Ovary (tissue), 9 donors: Measurements from ENCODE around the gene LPAR2. TPM values are rescaled to one million over a fixed set of nuclear protein-coding genes. Genes with fewer than 3 reads are reported as not detected.

Source experiments
- DNase-seq, 5 donors: peaks; one replicate each; pipeline ENCODE4 v3.0.0-alpha.2; 2019 to 2020
- H3K27ac ChIP-seq, 2 donors: fragments of 200-600 bp; one replicate each; pipeline versions ENCODE4 v1.5.1 to v1.8.0; 2019 to 2022
- H3K27me3 ChIP-seq: fragments of 200-600 bp; one replicate; pipeline ENCODE4 v1.8.0; 2022
- H3K36me3 ChIP-seq: fragments of 200-600 bp; sonication (generic); one replicate; pipeline ENCODE4 v1.5.1; 2019
- H3K4me1 ChIP-seq: one replicate; pipeline ENCODE4 v1.8.1; 2013; ENCODE audit warnings: mild to moderate bottlenecking, moderate library complexity; ENCODE audit not compliant: insufficient read depth
- H3K4me3 ChIP-seq: fragments of 200-600 bp; sonication (generic); one replicate; pipeline ENCODE4 v1.5.1; 2017
- H3K9me3 ChIP-seq, 2 donors: fragments of 200-600 bp in 1 of 2; sonication (generic) in 1 of 2; one replicate each; pipeline versions ENCODE4 v1.5.1 to v1.8.1; 2013 to 2019; ENCODE audit warnings: mild to moderate bottlenecking in 1 of 2, moderate library complexity in 1 of 2
- EP300 ChIP-seq: sonication (generic); formaldehyde crosslinking; IDR thresholded peaks from one replicate; pipeline ENCODE4 v1.6.1; 2017; ENCODE audit warnings: antibody characterized with exemption
- POLR2A ChIP-seq: fragments of 450-650 bp; IDR thresholded peaks from one replicate; pipeline ENCODE4 v1.6.1; 2017; ENCODE audit warnings: antibody characterized with exemption, mild to moderate bottlenecking, moderate library complexity
- WGBS, 3 donors: extraction: QIAGEN DNeasy Blood & Tissue Kit in 1 of 3; methylation state at CpG; one replicate each; pipeline versions ENCODE4 v1.1.5 to v1.1.7; 2013 to 2017; 5-methylcytosine and 5-hydroxymethylcytosine counted together
- intact Hi-C, 4 donors: fragments of 100-400 bp; cut with DNase I; formaldehyde crosslinking; loops; one replicate each; pipeline versions ENCODE4 v1.11.0 to v1.15.1; 2022 to 2023
- polyA plus RNA-seq, 2 donors: library from polyadenylated mRNA; stranded (reverse); fragments of 200-250 nt in 1 of 2; fragments of 350-450 nt in 1 of 2; fragmentation: Illumina TruSeq in 1 of 2; extraction: RNeasy Lipid Tissue Mini Kit (QIAGEN cat#74804) in 1 of 2; gene quantifications; one replicate each; pipeline ENCODE4 v1.2.3, GENCODE V29; 2013 to 2014
- total RNA-seq, 7 donors: library from RNA; depleted of rRNA in 2 of 7; stranded (reverse); fragments of >200 nt in 2 of 7; fragmentation: NEBNext Ultra II Directional in 3 of 7; extraction: Animal tissue kit (Norgen Biotek cat#: 25700) in 3 of 7; gene quantifications; one replicate each; pipeline versions ENCODE4 v1.1.0 to v1.2.4, GENCODE V29; 2016 to 2023
- TF ChIP-seq, protein P1 (sequence below), 3 donors: fragments of 450-650 bp in 2 of 3; fragments of 200-600 bp in 1 of 3; IDR thresholded peaks; one replicate each; pipeline versions ENCODE4 v1.5.1 to v1.8.0; 2016 to 2022; ENCODE audit warnings: antibody characterized with exemption in 3 of 3, mild to moderate bottlenecking in 1 of 3
- donor health status: DM: no; HTN: no; CAD: no; lungs with moderate emphysema.
- donor health status: DM: no; HTN: no; CAD: no.
- donor health status: Bipolar disorder and iron deficiency.
- donor health status: DM: yes; HTN: yes; CAD: no.
- donor health status: DM: no; HTN: no; CAD: no.
- donor health status: DM: yes; HTN: yes; CAD: no.

The LPAR2 gene
- total and polyA plus RNA-seq, 9 donors = 3.2 to 17.0 (median 7.3) TPM

DNA sequence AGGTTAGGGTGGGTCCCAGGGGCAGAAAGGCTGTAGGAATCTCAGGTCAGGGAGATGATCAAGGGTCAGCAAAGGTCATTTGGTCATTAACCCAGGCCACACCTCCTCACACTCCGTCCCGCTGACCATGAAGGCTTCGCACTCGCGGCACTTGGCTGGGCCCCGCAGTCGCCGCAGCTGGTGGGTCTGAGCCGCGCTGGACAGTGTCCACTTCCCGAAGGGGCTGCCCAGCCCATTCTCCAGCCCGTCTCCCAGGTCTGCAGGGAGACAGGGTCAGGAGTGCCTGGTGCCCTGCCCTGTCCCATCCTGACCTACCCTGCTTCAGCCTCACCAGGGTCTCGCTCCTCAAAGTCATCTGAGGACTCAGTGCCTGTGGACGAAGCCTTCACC is 7.3 kb upstream of the LPAR2 start:
- intact Hi-C loops = no loop called here
- no peak overlapping the region for H3K27ac ChIP-seq
- 95 to 97% (median 95%) methylated on average over 14 of the region's 14 CpGs for WGBS, 3 donors
- no peaks in the 10 kb centered on the region for H3K27me3 ChIP-seq
- TF ChIP-seq, protein P1, sequence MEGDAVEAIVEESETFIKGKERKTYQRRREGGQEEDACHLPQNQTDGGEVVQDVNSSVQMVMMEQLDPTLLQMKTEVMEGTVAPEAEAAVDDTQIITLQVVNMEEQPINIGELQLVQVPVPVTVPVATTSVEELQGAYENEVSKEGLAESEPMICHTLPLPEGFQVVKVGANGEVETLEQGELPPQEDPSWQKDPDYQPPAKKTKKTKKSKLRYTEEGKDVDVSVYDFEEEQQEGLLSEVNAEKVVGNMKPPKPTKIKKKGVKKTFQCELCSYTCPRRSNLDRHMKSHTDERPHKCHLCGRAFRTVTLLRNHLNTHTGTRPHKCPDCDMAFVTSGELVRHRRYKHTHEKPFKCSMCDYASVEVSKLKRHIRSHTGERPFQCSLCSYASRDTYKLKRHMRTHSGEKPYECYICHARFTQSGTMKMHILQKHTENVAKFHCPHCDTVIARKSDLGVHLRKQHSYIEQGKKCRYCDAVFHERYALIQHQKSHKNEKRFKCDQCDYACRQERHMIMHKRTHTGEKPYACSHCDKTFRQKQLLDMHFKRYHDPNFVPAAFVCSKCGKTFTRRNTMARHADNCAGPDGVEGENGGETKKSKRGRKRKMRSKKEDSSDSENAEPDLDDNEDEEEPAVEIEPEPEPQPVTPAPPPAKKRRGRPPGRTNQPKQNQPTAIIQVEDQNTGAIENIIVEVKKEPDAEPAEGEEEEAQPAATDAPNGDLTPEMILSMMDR (IDR thresholded peaks at IDR 0.05) = no peak
- TF ChIP-seq POLR2A (no peak), EP300 (no peak)
- H3K4me3 ChIP-seq = no peak overlapping the region
- no peaks in the 10 kb centered on the region for H3K9me3 ChIP-seq
- no peaks in the 10 kb centered on the region for H3K4me1 ChIP-seq
- no peaks in the 10 kb centered on the region for H3K36me3 ChIP-seq
- DNase-seq = no peak

DNA sequence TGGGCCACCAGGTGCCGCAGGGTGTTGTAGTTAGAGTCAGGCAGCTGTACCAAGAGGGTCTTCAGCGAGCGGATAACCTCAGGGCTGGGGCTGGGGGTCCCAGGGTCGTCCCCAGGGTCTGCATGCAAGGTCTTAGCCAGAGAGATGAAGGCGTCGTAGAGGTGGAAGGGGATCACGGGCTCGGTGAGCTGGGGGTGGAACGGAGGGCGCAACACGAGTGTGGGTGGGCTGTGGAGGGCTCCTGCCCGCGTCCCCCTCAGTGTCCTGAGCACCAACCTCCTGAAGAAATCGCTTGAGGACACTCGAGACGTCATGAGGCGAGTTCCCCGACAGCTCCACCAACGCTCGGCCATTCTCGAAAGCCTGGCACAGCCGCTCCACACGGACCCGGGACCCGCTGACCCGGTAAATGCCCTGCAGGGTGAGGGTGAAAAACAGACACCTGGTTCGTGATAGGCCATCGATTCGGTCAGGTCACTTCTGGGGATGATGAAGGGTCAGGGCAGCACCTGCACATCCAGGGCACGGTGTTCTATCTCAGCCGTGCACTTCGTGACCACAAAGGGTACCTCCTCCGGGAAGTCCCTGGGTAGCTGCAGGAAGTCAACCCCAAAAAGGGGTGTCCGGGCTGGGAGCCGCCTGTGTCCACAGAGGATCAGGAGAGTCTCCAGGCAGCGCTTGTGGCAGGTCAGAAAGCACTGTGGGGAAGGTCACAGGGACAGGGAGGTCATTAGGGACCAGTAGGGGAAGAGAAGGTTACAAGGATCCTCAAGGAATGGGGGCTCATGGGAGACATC is 6.7 kb upstream of the LPAR2 start:
- TF ChIP-seq EP300 (no peak), POLR2A (no peak)
- TF ChIP-seq, protein P1 (IDR thresholded peaks at IDR 0.05) = no peak
- no peak overlapping the region for H3K27ac ChIP-seq
- H3K27me3 ChIP-seq = no peaks in the 10 kb centered on the region
- no peaks in the 10 kb centered on the region for H3K36me3 ChIP-seq
- no peak overlapping the region for H3K4me3 ChIP-seq
- intact Hi-C loops = no loop called here
- no peaks in the 10 kb centered on the region for H3K9me3 ChIP-seq
- no peak for DNase-seq
- no peaks in the 10 kb centered on the region for H3K4me1 ChIP-seq
- 94 to 95% (median 94%) methylated on average over 36 of the region's 36 CpGs for WGBS, 3 donors

DNA sequence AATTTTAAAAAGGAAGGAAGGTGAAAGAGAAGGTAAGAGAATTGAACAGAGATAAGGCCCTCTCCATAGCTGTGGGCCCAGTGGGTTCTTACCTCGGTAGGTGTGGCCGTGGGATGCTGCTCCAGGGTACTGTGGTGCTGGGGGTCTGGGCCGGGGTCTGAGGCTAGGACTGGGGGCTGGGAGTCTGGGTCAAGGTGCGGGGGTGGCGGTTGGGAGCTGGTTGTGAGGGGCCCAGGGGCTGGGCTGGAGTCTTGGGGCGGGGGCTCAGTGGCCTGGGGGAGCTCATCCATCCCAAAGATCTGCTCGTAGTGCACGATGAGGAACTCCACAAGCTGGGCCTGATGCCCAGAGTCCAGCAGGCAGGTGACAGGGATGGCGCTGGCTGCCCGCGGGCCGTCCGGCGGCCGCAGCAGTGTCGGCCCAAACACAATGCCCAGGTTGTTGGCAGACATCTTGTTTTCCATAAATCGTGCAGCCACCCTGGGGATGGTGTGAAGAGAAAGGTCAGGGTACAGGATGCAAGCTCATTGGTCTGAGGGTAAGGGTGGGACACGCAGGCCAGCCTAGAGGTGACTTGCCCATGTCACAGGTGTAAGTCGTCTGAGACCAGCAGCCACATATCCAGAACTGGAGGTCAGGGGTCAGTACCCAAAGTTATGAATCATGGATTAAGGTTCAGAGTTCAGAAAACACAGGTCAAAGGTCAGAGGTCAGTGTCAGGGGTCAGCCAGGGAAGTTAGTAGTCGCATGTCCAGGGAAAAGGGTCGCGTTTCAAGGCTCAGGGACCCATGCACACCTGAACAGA is 5.9 kb upstream of the LPAR2 start:
- Histone ChIP-seq H3K27ac (no peak overlapping the region), H3K4me1 (no peaks in the 10 kb centered on the region), H3K4me3 (no peak overlapping the region), H3K27me3 (no peaks in the 10 kb centered on the region), H3K9me3 (no peaks in the 10 kb centered on the region), H3K36me3 (no peaks in the 10 kb centered on the region)
- TF ChIP-seq EP300 (no peak), POLR2A (no peak)
- TF ChIP-seq, protein P1 (IDR thresholded peaks at IDR 0.05) = no peak
- intact Hi-C loops = no loop called here
- WGBS, 3 donors = 90% methylated on average over 22 of the region's 22 CpGs
- DNase-seq = no peak

DNA sequence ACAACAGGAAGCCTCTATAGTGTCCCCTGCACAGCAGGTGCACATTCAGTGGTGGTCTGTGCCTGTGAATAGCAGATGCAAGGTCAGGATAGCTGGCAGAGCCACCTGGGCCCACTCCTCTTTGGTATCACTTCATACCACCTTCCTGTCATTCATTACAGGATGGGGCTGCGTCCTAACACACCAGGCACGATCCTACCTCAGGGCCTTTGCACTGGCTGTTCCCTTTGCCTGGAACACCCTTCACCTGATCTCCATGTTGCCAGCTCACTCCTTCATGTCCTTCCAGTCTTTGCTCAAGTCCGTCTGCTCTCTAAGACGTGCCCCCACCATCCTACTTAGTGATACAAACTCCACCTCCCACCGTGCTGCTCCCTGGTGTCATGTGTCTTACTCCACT is 4.6 kb upstream of the LPAR2 start:
- no peaks in the 10 kb centered on the region for H3K27me3 ChIP-seq
- H3K27ac ChIP-seq = no peak overlapping the region
- H3K36me3 ChIP-seq = no peaks in the 10 kb centered on the region
- TF ChIP-seq POLR2A = no peak
- TF ChIP-seq, protein P1 (IDR thresholded peaks at IDR 0.05) = no peak
- no peak for TF ChIP-seq EP300
- H3K4me1 ChIP-seq = no peaks in the 10 kb centered on the region
- DNase-seq = no peak
- no peaks in the 10 kb centered on the region for H3K9me3 ChIP-seq
- H3K4me3 ChIP-seq = no peak overlapping the region
- 72 to 84% (median 81%) methylated on average over 5 of the region's 5 CpGs for WGBS, 3 donors
- intact Hi-C loops = no loop called here
